Stimulated activated CD8-positive, alpha-beta memory T cell treated with anti-CD3 and anti-CD28 coated beads, Interleukin-12 subunit alpha, Interleukin-12 subunit beta, amount 100 ng/mL, for 4 hours (primary cell): ENCODE measurements around the gene EDIL3.

ENCODE experiments used
- DNase-seq: peaks from one replicate; pipeline ENCODE4 v3.0.0-alpha.2; 2020; ENCODE audit warnings: low read depth

Gene EDIL3

GRCh38 chr5:84384604-84385575 lies at the start of gene EDIL3:
Gene EDIL3 (minus strand): TSS chr5:84384880. CDS start chr5:84384374, 506 bp downstream.
- no peak for DNase-seq

- DNase-seq = no peak
Measured at GRCh38 chr5:84433461-84433860, 48.8 kb upstream of the EDIL3 start.

- no peak for DNase-seq
Measured at GRCh38 chr5:84430863-84431663, 46.4 kb upstream of the EDIL3 start.

- DNase-seq = no peak
Measured at GRCh38 chr5:84430079-84430478, 45.4 kb upstream of the EDIL3 start.

- no peak for DNase-seq
Measured at GRCh38 chr5:84425365-84425881, 40.7 kb upstream of the EDIL3 start.

- no peak for DNase-seq
Measured at GRCh38 chr5:84419742-84420141, 35.1 kb upstream of the EDIL3 start.

DNA sequence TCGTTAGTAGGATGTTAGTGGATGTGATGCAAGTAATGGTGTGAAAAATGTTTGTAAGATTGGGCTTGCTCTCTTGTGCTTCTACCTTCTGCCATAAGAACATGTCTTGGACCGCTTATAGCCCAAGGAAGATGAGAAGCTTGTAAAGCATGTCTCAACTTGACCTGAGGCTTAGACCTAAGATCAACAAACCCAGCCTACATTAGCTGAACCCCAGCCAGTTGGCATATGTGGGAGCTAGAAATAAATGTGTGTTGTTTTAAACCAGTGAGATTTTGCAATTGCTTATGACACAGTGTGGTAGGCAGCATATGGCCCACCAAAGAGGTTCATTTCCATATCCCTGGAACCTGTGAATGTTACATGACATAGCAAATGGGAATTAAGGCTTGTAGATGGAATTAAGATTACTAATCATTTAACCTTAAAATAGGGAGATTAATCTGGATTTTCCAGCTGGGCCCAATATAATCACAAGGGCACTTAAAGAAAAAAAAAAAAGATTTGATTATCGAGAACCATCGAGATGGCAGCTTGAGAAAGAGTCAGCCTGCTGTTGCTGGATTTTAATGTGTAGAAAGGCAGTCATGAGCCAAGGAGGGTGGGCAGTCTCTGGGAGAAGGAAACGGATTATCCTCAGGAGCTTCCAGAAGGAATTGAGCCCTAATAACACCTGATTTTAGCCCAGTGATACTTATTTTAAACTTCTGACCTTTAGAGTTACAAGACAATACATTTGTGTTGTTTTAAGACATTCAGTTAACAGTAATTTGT lies 27.3 kb upstream of the EDIL3 start:
- DNase-seq = no peak

- no peak for DNase-seq
Measured at GRCh38 chr5:84406111-84406510, 21.4 kb upstream of the EDIL3 start.

DNA sequence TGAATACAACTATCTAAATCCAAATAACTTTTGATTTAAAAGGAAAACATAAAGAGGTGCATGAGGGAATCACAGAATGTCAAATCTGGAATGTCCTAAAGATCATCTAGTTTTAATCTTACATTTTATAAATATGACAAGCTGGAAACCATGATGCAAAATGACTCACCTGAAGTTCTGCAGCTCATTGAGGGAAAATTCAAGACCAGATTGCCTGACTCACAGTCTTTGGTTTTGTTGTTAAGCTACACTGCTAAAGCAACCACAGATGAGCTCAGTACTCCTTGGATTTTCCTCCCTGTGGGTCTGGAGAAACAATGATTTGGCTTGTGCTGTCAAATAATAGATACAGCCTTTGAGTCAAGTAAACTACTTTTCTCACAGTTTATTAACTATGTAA lies 19.1 kb upstream of the EDIL3 start:
- no peak for DNase-seq

GRCh38 chr5:84397385-84397784 lies 12.7 kb upstream of the EDIL3 start:
- no peak for DNase-seq

DNA sequence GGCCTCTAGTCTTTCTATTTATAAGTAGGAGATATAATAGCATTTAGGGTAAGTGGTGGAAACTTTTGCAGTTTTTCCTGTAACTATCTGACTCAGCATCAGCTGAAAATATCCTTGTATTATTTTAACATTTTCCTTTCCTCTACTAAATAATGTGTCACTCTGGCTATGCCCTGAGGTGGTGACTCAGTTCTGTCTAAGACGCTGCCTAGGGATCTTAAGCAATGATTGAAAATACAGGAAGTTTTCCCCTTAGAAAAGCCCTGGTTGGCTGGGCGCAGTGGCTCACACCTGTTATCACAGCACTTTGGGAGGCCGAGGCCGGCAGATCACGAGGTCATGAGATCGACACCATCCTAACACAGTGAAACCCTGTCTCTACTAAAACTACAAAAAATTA lies 9.3 kb upstream of the EDIL3 start:
- DNase-seq = no peak

DNA sequence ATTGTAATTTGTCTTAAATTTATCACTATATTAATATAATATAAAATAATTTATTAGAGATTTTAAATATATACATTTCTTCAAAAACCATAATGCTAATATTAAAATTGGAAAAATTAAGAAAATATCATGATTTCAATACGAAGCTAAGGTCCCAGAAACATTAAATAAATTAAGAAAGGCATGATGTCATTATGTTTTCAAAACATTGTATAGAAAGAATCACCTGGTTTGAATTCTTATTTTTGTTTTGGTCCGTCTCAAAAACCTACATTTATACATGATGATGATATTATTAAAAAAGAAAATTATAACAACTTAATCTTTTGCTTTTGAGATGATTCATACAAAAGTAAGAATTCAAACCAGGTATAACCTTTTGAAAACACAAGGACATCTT lies 8.2 kb upstream of the EDIL3 start:
- no peak for DNase-seq

GRCh38 chr5:84385705-84386104 lies 1.0 kb upstream of the EDIL3 start:
- DNase-seq = no peak

- DNase-seq = no peak
Measured at GRCh38 chr5:84383816-84384603, 670 bp downstream of the EDIL3 start.

DNA sequence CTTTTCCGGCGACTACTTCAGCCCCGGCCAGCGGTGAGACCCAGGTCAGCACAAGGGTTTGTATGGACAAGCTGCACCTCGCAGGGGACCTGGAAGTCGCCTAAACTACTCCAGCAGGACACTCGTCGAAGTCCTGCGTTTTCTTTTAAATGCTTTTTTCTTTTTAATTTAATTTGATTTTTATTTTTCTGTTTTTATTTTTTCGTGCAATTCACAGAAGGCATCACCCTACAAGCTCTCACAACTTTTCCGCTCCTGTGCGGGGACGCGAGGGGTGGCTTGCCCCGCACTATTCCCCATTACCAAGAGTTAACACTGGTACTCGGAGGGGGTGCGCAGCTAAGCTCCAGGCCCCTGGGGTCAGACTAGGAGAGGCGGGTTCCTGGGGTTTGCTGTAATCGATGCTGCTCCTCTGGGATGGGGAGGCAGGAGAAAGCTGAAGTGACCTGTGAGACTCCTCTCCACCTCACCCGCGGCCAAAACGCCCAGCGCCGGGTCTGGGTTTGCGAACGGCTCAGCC lies 1.3 kb downstream of the EDIL3 start:
- no peak for DNase-seq

GRCh38 chr5:84382363-84383295 lies 2.1 kb downstream of the EDIL3 start:
- no peak for DNase-seq

DNA sequence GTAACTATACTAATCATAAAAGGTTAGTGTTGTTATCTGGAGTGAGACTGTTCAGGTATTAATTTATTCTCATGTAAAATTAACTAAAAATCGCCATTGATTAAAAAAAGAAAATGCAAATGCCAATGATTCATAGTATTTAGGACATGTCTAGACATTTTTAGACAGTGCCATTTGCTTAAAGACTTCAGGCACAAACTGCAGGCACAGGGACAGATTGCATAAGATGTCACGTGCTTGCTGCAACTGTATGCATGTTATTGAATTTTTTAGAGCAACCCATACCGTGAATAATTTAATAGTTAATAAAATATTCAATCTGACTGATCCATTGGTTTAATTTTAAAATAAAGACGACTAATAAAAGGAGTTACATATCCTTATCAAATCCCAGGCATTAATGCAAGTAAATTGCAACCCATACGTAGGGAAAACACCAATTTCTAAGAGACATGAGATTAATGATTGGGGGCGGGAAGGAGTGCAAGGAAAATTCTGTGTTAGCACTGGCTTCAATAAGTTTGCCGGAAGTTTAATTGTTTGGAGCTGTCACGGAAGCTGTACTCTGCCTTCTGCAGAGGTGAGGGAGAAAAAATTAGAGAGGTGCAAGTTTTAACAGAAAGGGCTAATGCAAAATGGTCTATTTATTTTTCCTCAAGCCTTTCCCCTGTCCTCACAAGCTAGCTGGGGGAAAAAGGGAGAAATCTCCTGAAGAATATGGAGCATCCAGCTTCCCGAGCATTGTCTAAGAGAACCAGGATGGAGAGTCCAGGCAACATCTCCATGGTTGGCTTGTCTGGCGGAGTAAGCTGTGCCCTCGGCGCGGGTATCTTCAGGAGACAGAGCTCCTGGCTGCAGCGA lies 2.9 kb downstream of the EDIL3 start:
- no peak for DNase-seq

DNA sequence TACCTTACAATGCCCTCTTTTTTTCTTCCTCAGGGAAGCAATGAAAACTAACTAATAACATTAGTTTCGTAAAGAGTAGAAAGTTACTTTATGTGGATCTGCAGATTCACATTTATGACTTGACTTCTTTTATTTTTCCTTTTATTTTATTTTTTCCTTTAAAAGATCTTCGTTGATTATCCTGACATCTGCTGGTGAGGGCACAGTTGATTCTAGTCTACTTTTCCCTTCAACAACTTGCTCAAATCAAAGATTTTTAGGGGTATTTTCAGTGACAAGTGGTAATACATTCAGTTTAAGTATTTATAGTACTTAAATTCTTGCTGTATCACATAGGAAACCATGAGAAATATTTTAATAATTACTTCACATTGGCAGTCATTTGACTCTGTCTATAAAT lies 4.9 kb downstream of the EDIL3 start:
- no peak for DNase-seq

GRCh38 chr5:84378961-84379360 lies 5.7 kb downstream of the EDIL3 start:
- DNase-seq = no peak
